OCI-LY1 (cell line): ENCODE measurements around the gene FKBP6.

Source experiments
- H2AFZ ChIP-seq: fragments of 200-600 bp; sonication (generic), shearing (Covaris generic); 2 replicates; pipeline ENCODE4 v1.6.0; 2014; ENCODE audit warnings: antibody characterized with exemption, mild to moderate bottlenecking, low read length
- H3F3A ChIP-seq: fragments of 200-600 bp; sonication (generic), shearing (Covaris generic); 2 replicates; pipeline ENCODE4 v1.6.0; 2014; ENCODE audit warnings: mild to moderate bottlenecking, antibody characterized with exemption, low read length, moderate library complexity; ENCODE audit not compliant: insufficient read depth
- H3K27ac ChIP-seq: fragments of 200-600 bp; sonication (generic); 2 replicates; pipeline ENCODE4 v1.5.1; 2014; ENCODE audit warnings: low read length, mixed run types, mild to moderate bottlenecking, low read depth; ENCODE audit not compliant: poor library complexity, severe bottlenecking
- H3K27me3 ChIP-seq: fragments of 200-600 bp; sonication (generic); 2 replicates; pipeline ENCODE4 v1.6.0; 2014; ENCODE audit warnings: antibody characterized with exemption, mild to moderate bottlenecking, low read length, moderate library complexity; ENCODE audit not compliant: insufficient read depth
- H3K36me3 ChIP-seq: fragments of 200-600 bp; sonication (generic); 2 replicates; pipeline ENCODE4 v1.6.1; 2014; ENCODE audit warnings: mild to moderate bottlenecking, antibody characterized with exemption, low read length, moderate library complexity, mixed read lengths; ENCODE audit not compliant: insufficient read depth
- H3K4me1 ChIP-seq: fragments of 200-600 bp; sonication (generic); 2 replicates; pipeline ENCODE4 v1.5.1; 2014; ENCODE audit warnings: mild to moderate bottlenecking, low read length, moderate library complexity; ENCODE audit not compliant: insufficient read depth, severe bottlenecking
- H3K4me2 ChIP-seq: fragments of 200-600 bp; sonication (generic), shearing (Covaris generic); 2 replicates; pipeline ENCODE4 v1.6.1; 2014; ENCODE audit warnings: low read length
- H3K4me3 ChIP-seq: fragments of 200-600 bp; sonication (generic); 2 replicates; pipeline ENCODE4 v1.5.1; 2014; ENCODE audit warnings: low read length, low read depth, mild to moderate bottlenecking, mixed read lengths; ENCODE audit not compliant: poor library complexity, severe bottlenecking
- H3K79me2 ChIP-seq: fragments of 200-600 bp; shearing (Covaris generic); 2 replicates; pipeline ENCODE4 v1.6.1; 2016; ENCODE audit warnings: mixed run types, low read length, mixed read lengths; ENCODE audit not compliant: insufficient read depth
- H3K9ac ChIP-seq: fragments of 200-600 bp; sonication (generic), shearing (Covaris generic); 2 replicates; pipeline ENCODE4 v1.6.1; 2014; ENCODE audit warnings: mild to moderate bottlenecking, low read length, mixed read lengths
- H3K9me2 ChIP-seq: fragments of 200-600 bp; sonication (generic), shearing (Covaris generic); 2 replicates; pipeline ENCODE4 v1.6.1; 2014; ENCODE audit warnings: low read depth, mild to moderate bottlenecking, low read length, mixed read lengths
- H3K9me3 ChIP-seq: fragments of 200-600 bp; shearing (Covaris generic); 2 replicates; pipeline ENCODE4 v1.6.1; 2014; ENCODE audit warnings: low read length, mixed read lengths
- H4K20me1 ChIP-seq: fragments of 200-600 bp; sonication (generic), shearing (Covaris generic); 2 replicates; pipeline ENCODE4 v1.6.0; 2016; ENCODE audit warnings: mild to moderate bottlenecking, low read length; ENCODE audit not compliant: insufficient read depth
- CTCF ChIP-seq: fragments of 200-600 bp; sonication (generic), shearing (Covaris generic); IDR thresholded peaks from 2 replicates; pipeline ENCODE4 v1.5.1; 2017; ENCODE audit warnings: mild to moderate bottlenecking, antibody characterized with exemption, low read length, moderate library complexity, mixed read lengths
- EZH2 ChIP-seq: fragments of 200-600 bp; sonication (generic), shearing (Covaris generic); IDR thresholded peaks from 2 replicates; pipeline ENCODE4 v1.8.0; 2017; ENCODE audit warnings: borderline replicate concordance, mixed run types, mild to moderate bottlenecking, antibody characterized with exemption, low read length, moderate library complexity, mixed read lengths

Gene FKBP6

GRCh38 chr7:73342645-73343044, 14.7 kb downstream of the FKBP6 start:
- Histone ChIP-seq H3K4me1 (no peaks in the 10 kb centered on the region), H3K4me2 (no peak overlapping the region), H3K9me3 (no peaks in the 10 kb centered on the region), H3K36me3 (no peaks in the 10 kb centered on the region), H3K79me2 (no peaks in the 10 kb centered on the region), H3K9me2 (no peaks in the 10 kb centered on the region), H3F3A (no peaks in the 10 kb centered on the region), H3K27ac (no peak overlapping the region), H3K4me3 (no peak overlapping the region), H2AFZ (no peak overlapping the region), H4K20me1 (no peaks in the 10 kb centered on the region), H3K27me3 (peaks cover 15% of the 10 kb centered on the region; the same call in 1 of the 2 replicates), H3K9ac (no peak overlapping the region)
- TF ChIP-seq CTCF, result no peak
- no peak for TF ChIP-seq EZH2

GRCh38 chr7:73343671-73344380, 15.9 kb downstream of the FKBP6 start:
- no peak overlapping the region for H3K4me2 ChIP-seq
- no peaks in the 10 kb centered on the region for H3K9me2 ChIP-seq
- H3K36me3 ChIP-seq, result no peaks in the 10 kb centered on the region
- H3K4me1 ChIP-seq, result no peaks in the 10 kb centered on the region
- peaks cover 24% of the 10 kb centered on the region; the same call in 1 of the 2 replicates for H3K27me3 ChIP-seq
- no peaks in the 10 kb centered on the region for H4K20me1 ChIP-seq
- no peaks in the 10 kb centered on the region for H3F3A ChIP-seq
- H2AFZ ChIP-seq, result no peak overlapping the region
- H3K9ac ChIP-seq, result no peak overlapping the region
- H3K79me2 ChIP-seq, result no peaks in the 10 kb centered on the region
- H3K27ac ChIP-seq, result no peak overlapping the region
- TF ChIP-seq CTCF (no peak), EZH2 (no peak)
- no peaks in the 10 kb centered on the region for H3K9me3 ChIP-seq
- no peak overlapping the region for H3K4me3 ChIP-seq

GRCh38 chr7:73345538-73345937, 17.6 kb downstream of the FKBP6 start:
- no peak overlapping the region for H3K4me3 ChIP-seq
- no peaks in the 10 kb centered on the region for H3K9me2 ChIP-seq
- H3K4me2 ChIP-seq, result no peak overlapping the region
- peaks cover 14% of the 10 kb centered on the region; the same call in 1 of the 2 replicates for H3K27me3 ChIP-seq
- no peaks in the 10 kb centered on the region for H3K4me1 ChIP-seq
- H3K36me3 ChIP-seq, result no peaks in the 10 kb centered on the region
- TF ChIP-seq CTCF (no peak), EZH2 (no peak)
- H3K9me3 ChIP-seq, result no peaks in the 10 kb centered on the region
- H3K79me2 ChIP-seq, result no peaks in the 10 kb centered on the region
- H3K27ac ChIP-seq, result no peak overlapping the region
- no peak overlapping the region for H3K9ac ChIP-seq
- no peaks in the 10 kb centered on the region for H3F3A ChIP-seq
- H4K20me1 ChIP-seq, result no peaks in the 10 kb centered on the region
- H2AFZ ChIP-seq, result no peak overlapping the region
